Activated T-cell treated with anti-CD3 and anti-CD28 coated beads, Interleukin-2, amount 50 U/mL, for 4 hours (primary cell): ENCODE results near the gene NAA50. TPM values are rescaled to one million over a fixed set of nuclear protein-coding genes. Genes with fewer than 3 reads are reported as not detected.

ENCODE experiments used
- ATAC-seq, 2 donors: fragments of 200-7000 bp; cut with Tn5 transposase; one replicate each; pipeline ENCODE4 v1.10.0; 2021
- DNase-seq: peaks from one replicate; pipeline ENCODE4 v3.0.0-alpha.2; 2020
- H3K27me3 Mint-ChIP-seq: one replicate; pipeline ENCODE4 v1.8.0; 2021; ENCODE audit warnings: low read depth, mixed read lengths
- H3K36me3 Mint-ChIP-seq: one replicate; pipeline ENCODE4 v1.8.0; 2022; ENCODE audit warnings: mixed read lengths; ENCODE audit not compliant: insufficient read depth
- H3K4me1 Mint-ChIP-seq: one replicate; pipeline ENCODE4 v1.8.0; 2021; ENCODE audit warnings: low read depth, mixed read lengths
- H3K4me3 Mint-ChIP-seq: one replicate; pipeline ENCODE4 v1.8.0; 2021; ENCODE audit warnings: mild to moderate bottlenecking, moderate library complexity, mixed read lengths
- H3K9me3 Mint-ChIP-seq: one replicate; pipeline ENCODE4 v1.8.0; 2021; ENCODE audit warnings: mixed read lengths
- total RNA-seq, 3 donors: library from RNA; stranded (reverse); gene quantifications; one replicate each; pipeline ENCODE4 v1.2.1, GENCODE V29; 2021

NAA50 gene
- 100 to 1,000 TPM; 228 to 273 (median 249) TPM for total RNA-seq

- no peaks in the 10 kb centered on the region for H3K27me3 Mint-ChIP-seq
- DNase-seq (peak; percentile 92), ATAC-seq (peak; percentile 70 to 72)
- H3K4me1 Mint-ChIP-seq: peaks cover 64% of the 10 kb centered on the region
- no peaks in the 10 kb centered on the region for H3K9me3 Mint-ChIP-seq
- peaks cover 13% of the 10 kb centered on the region for H3K36me3 Mint-ChIP-seq
- peak within 1 kb of the TSS; percentile 95 for H3K4me3 Mint-ChIP-seq
Observed at GRCh38 chr3:113745756-113746547, at the start of gene NAA50. TSS of gene NAA50 (minus strand) at chr3:113746249. CDS start at chr3:113745949, 300 bp downstream.

GRCh38 chr3:113795693-113796092, 49.6 kb upstream of the NAA50 start:
- ATAC-seq (no peak), DNase-seq (no peak)
- H3K4me3 Mint-ChIP-seq: no peak overlapping the region
- no peaks in the 10 kb centered on the region for H3K4me1 Mint-ChIP-seq
- H3K36me3 Mint-ChIP-seq: peaks cover 24% of the 10 kb centered on the region
- no peaks in the 10 kb centered on the region for H3K9me3 Mint-ChIP-seq
- no peaks in the 10 kb centered on the region for H3K27me3 Mint-ChIP-seq

- H3K9me3 Mint-ChIP-seq: no peaks in the 10 kb centered on the region
- H3K4me3 Mint-ChIP-seq: no peak overlapping the region
- peaks cover 23% of the 10 kb centered on the region for H3K36me3 Mint-ChIP-seq
- ATAC-seq: no peak
- H3K4me1 Mint-ChIP-seq: no peaks in the 10 kb centered on the region
- H3K27me3 Mint-ChIP-seq: no peaks in the 10 kb centered on the region
- no peak for DNase-seq
Observed at GRCh38 chr3:113794526-113794925, 48.5 kb upstream of the NAA50 start.

- H3K36me3 Mint-ChIP-seq: peaks cover 19% of the 10 kb centered on the region
Observed at GRCh38 chr3:113791381-113791780, 45.3 kb upstream of the NAA50 start.

GRCh38 chr3:113783980-113784379, 37.9 kb upstream of the NAA50 start:
- Mint-ChIP-seq H3K4me1 (peaks cover 3% of the 10 kb centered on the region), H3K9me3 (no peaks in the 10 kb centered on the region), H3K4me3 (no peak overlapping the region), H3K27me3 (no peaks in the 10 kb centered on the region), H3K36me3 (peaks cover 8% of the 10 kb centered on the region)
- DNase-seq: no peak
- no peak for ATAC-seq

More at GRCh38 chr3:113791381-113791780, 45.3 kb upstream of the NAA50 start:
- no peaks in the 10 kb centered on the region for H3K4me1 Mint-ChIP-seq
- DNase-seq (no peak), ATAC-seq (no peak)
- no peak overlapping the region for H3K4me3 Mint-ChIP-seq
- no peaks in the 10 kb centered on the region for H3K9me3 Mint-ChIP-seq
- H3K27me3 Mint-ChIP-seq: no peaks in the 10 kb centered on the region

GRCh38 chr3:113783463-113783862, 37.4 kb upstream of the NAA50 start:
- H3K4me1 Mint-ChIP-seq: peaks cover 3% of the 10 kb centered on the region
- peaks cover 8% of the 10 kb centered on the region for H3K36me3 Mint-ChIP-seq
- H3K4me3 Mint-ChIP-seq: no peak overlapping the region
- DNase-seq (no peak), ATAC-seq (no peak)
- no peaks in the 10 kb centered on the region for H3K27me3 Mint-ChIP-seq
- H3K9me3 Mint-ChIP-seq: no peaks in the 10 kb centered on the region

- Mint-ChIP-seq H3K36me3 (peaks cover 9% of the 10 kb centered on the region), H3K4me1 (peaks cover 12% of the 10 kb centered on the region), H3K27me3 (no peaks in the 10 kb centered on the region), H3K9me3 (no peaks in the 10 kb centered on the region), H3K4me3 (no peak overlapping the region)
- DNase-seq: no peak
- ATAC-seq: no peak
Observed at GRCh38 chr3:113776564-113776963, 30.5 kb upstream of the NAA50 start.

GRCh38 chr3:113775516-113775915, 29.5 kb upstream of the NAA50 start:
- no peak overlapping the region for H3K4me3 Mint-ChIP-seq
- DNase-seq: no peak

GRCh38 chr3:113773381-113773780, 27.3 kb upstream of the NAA50 start:
- no peak for ATAC-seq
- no peak overlapping the region for H3K4me3 Mint-ChIP-seq
- no peaks in the 10 kb centered on the region for H3K27me3 Mint-ChIP-seq
- no peaks in the 10 kb centered on the region for H3K9me3 Mint-ChIP-seq
- H3K4me1 Mint-ChIP-seq: peaks cover 12% of the 10 kb centered on the region
- DNase-seq: no peak
- H3K36me3 Mint-ChIP-seq: peaks cover 5% of the 10 kb centered on the region

More at GRCh38 chr3:113775516-113775915, 29.5 kb upstream of the NAA50 start:
- H3K9me3 Mint-ChIP-seq: no peaks in the 10 kb centered on the region
- peaks cover 12% of the 10 kb centered on the region for H3K4me1 Mint-ChIP-seq
- no peak for ATAC-seq
- H3K36me3 Mint-ChIP-seq: peaks cover 9% of the 10 kb centered on the region
- H3K27me3 Mint-ChIP-seq: no peaks in the 10 kb centered on the region

- Mint-ChIP-seq H3K27me3 (no peaks in the 10 kb centered on the region), H3K4me1 (peaks cover 9% of the 10 kb centered on the region), H3K4me3 (no peak overlapping the region), H3K9me3 (no peaks in the 10 kb centered on the region), H3K36me3 (peaks cover 2% of the 10 kb centered on the region)
- ATAC-seq (no peak), DNase-seq (no peak)
Observed at GRCh38 chr3:113771993-113772392, 25.9 kb upstream of the NAA50 start.

- DNase-seq (no peak), ATAC-seq (peak; percentile 54 to 63)
- Mint-ChIP-seq H3K27me3 (no peaks in the 10 kb centered on the region), H3K36me3 (no peaks in the 10 kb centered on the region), H3K4me1 (peaks cover 9% of the 10 kb centered on the region), H3K9me3 (no peaks in the 10 kb centered on the region), H3K4me3 (no peak overlapping the region)
Observed at GRCh38 chr3:113769551-113769950, 23.5 kb upstream of the NAA50 start.

GRCh38 chr3:113764698-113765097, 18.6 kb upstream of the NAA50 start:
- DNase-seq (no peak), ATAC-seq (no peak)
- H3K9me3 Mint-ChIP-seq: no peaks in the 10 kb centered on the region
- no peaks in the 10 kb centered on the region for H3K27me3 Mint-ChIP-seq
- H3K36me3 Mint-ChIP-seq: no peaks in the 10 kb centered on the region
- H3K4me1 Mint-ChIP-seq: peaks cover 4% of the 10 kb centered on the region
- H3K4me3 Mint-ChIP-seq: no peak overlapping the region

GRCh38 chr3:113758389-113759024, 12.5 kb upstream of the NAA50 start:
- H3K27me3 Mint-ChIP-seq: no peaks in the 10 kb centered on the region
- H3K4me3 Mint-ChIP-seq: no peak overlapping the region
- DNase-seq (no peak), ATAC-seq (no peak)
- H3K4me1 Mint-ChIP-seq: peaks cover 2% of the 10 kb centered on the region
- H3K9me3 Mint-ChIP-seq: peaks cover 4% of the 10 kb centered on the region
- H3K36me3 Mint-ChIP-seq: peaks cover 10% of the 10 kb centered on the region

GRCh38 chr3:113754494-113755159, 8.6 kb upstream of the NAA50 start:
- no peaks in the 10 kb centered on the region for H3K27me3 Mint-ChIP-seq
- no peak overlapping the region for H3K4me3 Mint-ChIP-seq
- ATAC-seq (no peak), DNase-seq (no peak)
- H3K4me1 Mint-ChIP-seq: peaks cover 10% of the 10 kb centered on the region
- H3K36me3 Mint-ChIP-seq: peaks cover 12% of the 10 kb centered on the region
- peaks cover 4% of the 10 kb centered on the region for H3K9me3 Mint-ChIP-seq
